ENCODE results near the gene GMPR.
"Not testable (repeated sequence)": the region's sequence is repeated elsewhere in the genome, so short reads cannot be mapped to it uniquely, and the experiment has no call there.

The GMPR gene

GRCh38 chr6:16225062-16225731 is 13.2 kb upstream of the GMPR start:
- DNase-seq (ENCODE audit: low spot score) = not testable (repeated sequence)

GRCh38 chr6:16226117-16227047 is 12.0 kb upstream of the GMPR start:
- not testable (repeated sequence) for DNase-seq (ENCODE audit: low spot score)

GRCh38 chr6:16227048-16227562 is 11.3 kb upstream of the GMPR start:
- no peak for DNase-seq (ENCODE audit: low spot score)

GRCh38 chr6:16227605-16228004 is 10.8 kb upstream of the GMPR start:
- DNase-seq (ENCODE audit: low spot score) = no peak

- DNase-seq (ENCODE audit: low spot score) = no peak
These were observed 10.3 kb upstream of the GMPR start for GRCh38 chr6:16228043-16228442.

GRCh38 chr6:16228709-16229665 is 9.4 kb upstream of the GMPR start:
- no peak for DNase-seq (ENCODE audit: low spot score)

- no peak for DNase-seq (ENCODE audit: low spot score)
These were observed 8.7 kb upstream of the GMPR start for GRCh38 chr6:16229700-16230099.

- DNase-seq (ENCODE audit: low spot score) = no peak
These were observed 7.4 kb upstream of the GMPR start for GRCh38 chr6:16230953-16231352.

GRCh38 chr6:16232086-16232485 is 6.3 kb upstream of the GMPR start:
- no peak for DNase-seq (ENCODE audit: low spot score)

- DNase-seq (ENCODE audit: low spot score) = no peak
These were observed 2.3 kb upstream of the GMPR start for GRCh38 chr6:16236009-16236501.

- no peak for DNase-seq (ENCODE audit: low spot score)
These were observed 1.7 kb upstream of the GMPR start for GRCh38 chr6:16236631-16237199.

GRCh38 chr6:16237242-16237641 is 1.1 kb upstream of the GMPR start:
- DNase-seq (ENCODE audit: low spot score) = no peak

- DNase-seq (ENCODE audit: low spot score) = no peak
These were observed 793 bp downstream of the GMPR start for GRCh38 chr6:16238963-16239797.

GRCh38 chr6:16239798-16240123 is 1.4 kb downstream of the GMPR start:
- DNase-seq (ENCODE audit: low spot score) = peak; percentile 63

- DNase-seq (ENCODE audit: low spot score) = no peak
These were observed 2.4 kb downstream of the GMPR start for GRCh38 chr6:16240589-16241320.

- DNase-seq (ENCODE audit: low spot score) = no peak
These were observed 2.9 kb downstream of the GMPR start for GRCh38 chr6:16241321-16241689.

- DNase-seq (ENCODE audit: low spot score) = no peak
These were observed 4.7 kb downstream of the GMPR start for GRCh38 chr6:16243055-16243454.

GRCh38 chr6:16243664-16244063 is 5.3 kb downstream of the GMPR start:
- no peak for DNase-seq (ENCODE audit: low spot score)

- no peak for DNase-seq (ENCODE audit: low spot score)
These were observed 6.1 kb downstream of the GMPR start for GRCh38 chr6:16244446-16244845.

GRCh38 chr6:16244869-16245451 is 6.6 kb downstream of the GMPR start:
- no peak for DNase-seq (ENCODE audit: low spot score)

Data from putamen (tissue), 1 donor.